Measurements from ENCODE around the gene TTI1. TPM values are rescaled to one million over a fixed set of nuclear protein-coding genes. Genes with fewer than 3 reads are reported as not detected.

The TTI1 gene
- total RNA-seq, 1 experiment from 2014 or later, result 37.4 TPM

- H4K91ac ChIP-seq (ENCODE audit: insufficient read length, low read depth, low read length), result no peak overlapping the region
- H3K27ac ChIP-seq (ENCODE audit: insufficient read length, low read depth, low read length), result no peak overlapping the region
- H2BK5ac ChIP-seq (ENCODE audit: insufficient read length, low read length), result no peak overlapping the region
- H4K20me1 ChIP-seq (ENCODE audit: control insufficient read depth, insufficient read depth, insufficient read length), result no peaks in the 10 kb centered on the region
- H3T11ph ChIP-seq (ENCODE audit: low read length), result no peak overlapping the region
- H3K36me3 Mint-ChIP-seq (ENCODE audit: insufficient read depth in 1 of 3, low read depth in 3 of 3), result peaks cover 35 to 60% (median 50%) of the 10 kb centered on the region in 3 experiments
- no peak overlapping the region for H2BK15ac ChIP-seq (ENCODE audit: low read depth, low read length)
- H3K23ac ChIP-seq (ENCODE audit: insufficient read length, low read depth, low read length), result no peak overlapping the region
- H3K4me1 Mint-ChIP-seq, result no peaks in the 10 kb centered on the region
- no peak overlapping the region for H3K4ac ChIP-seq (ENCODE audit: low read depth, low read length)
- H3K18ac ChIP-seq (ENCODE audit: insufficient read length, low read depth, low read length), result no peak overlapping the region
- H2BK20ac ChIP-seq (ENCODE audit: low read depth, low read length, poor library complexity, severe bottlenecking), result no peak overlapping the region
- no peak overlapping the region for H4K8ac ChIP-seq (replicated peaks; ENCODE audit: insufficient read length, low read depth, low read length)
- H3K23me2 ChIP-seq (ENCODE audit: insufficient read length, low read depth, low read length, poor library complexity, severe bottlenecking), result no peaks in the 10 kb centered on the region
- no peak overlapping the region for H3K9ac ChIP-seq (ENCODE audit: extremely low read depth, insufficient read length, low read length)
- no peak for DNase-seq
- peaks cover 5% of the 10 kb centered on the region; the same call in 1 of the 2 replicates for H3K79me2 ChIP-seq (ENCODE audit: insufficient read depth, low read length)
- H3K9me3 Mint-ChIP-seq, result peaks cover 15 to 18% of the 10 kb centered on the region in 2 experiments
- no CpG with 5 or more reads among the region's 2 CpGs for WGBS (ENCODE audit: extremely low coverage, insufficient read length, low lambda C conversion rate)
- no peak overlapping the region for H3K4me3 Mint-ChIP-seq
- H3K14ac ChIP-seq (ENCODE audit: insufficient read depth, low read length), result no peak overlapping the region
- no peak overlapping the region for H4K5ac ChIP-seq (ENCODE audit: insufficient read length, low read depth, low read length)
- TF ChIP-seq CTCF (conservative IDR thresholded peaks at IDR 0.05), result no peak
- no peak overlapping the region for H3K27ac Mint-ChIP-seq
- no peak overlapping the region for H2BK12ac ChIP-seq (ENCODE audit: insufficient read length, low read depth, low read length)
- no peak overlapping the region for H3K56ac ChIP-seq (ENCODE audit: insufficient read length, low read depth, low read length)
- H2AFZ ChIP-seq (ENCODE audit: low read length), result no peak overlapping the region
- no peaks in the 10 kb centered on the region for H3K27me3 Mint-ChIP-seq (ENCODE audit: low read depth)
- no peak overlapping the region for H2BK120ac ChIP-seq (ENCODE audit: low read depth, low read length, poor library complexity, severe bottlenecking)
- no peaks in the 10 kb centered on the region for H3K4me1 ChIP-seq (ENCODE audit: insufficient read depth, low read length)
- H2AK5ac ChIP-seq (ENCODE audit: insufficient read length, low read length), result no peak overlapping the region
- H3K27me3 ChIP-seq (ENCODE audit: insufficient read depth, low read length), result no peaks in the 10 kb centered on the region
- H3K79me1 ChIP-seq (ENCODE audit: insufficient read depth, low read depth, low read length, poor library complexity, severe bottlenecking), result no peaks in the 10 kb centered on the region
- H3K9me3 ChIP-seq (ENCODE audit: control insufficient read depth, low read depth, low read length), result peaks cover 4% of the 10 kb centered on the region
- H3K4me2 ChIP-seq (ENCODE audit: insufficient read depth, insufficient read length, low read length), result no peak overlapping the region
Measured at GRCh38 chr20:38018385-38018784, 14.9 kb downstream of the TTI1 start.

Measured in H9 (cell line).